HEK293 (cell line): ENCODE data around the gene SRD5A1.
A peak's percentile ranks its signal among the peaks of the same experiment; 100 is the strongest.

Experiments
- CTCF ChIA-PET: fragments of 350-600 bp; formaldehyde crosslinking; extraction: SDS; loops from one replicate; lab custom pipeline; 2021; ENCODE audit warnings: antibody characterized with exemption; lab: Yijun Ruan, JAX
- POLR2A ChIA-PET: fragments of 300-600 bp; formaldehyde crosslinking; extraction: SDS; loops from one replicate; lab custom pipeline; 2020; ENCODE audit warnings: antibody characterized with exemption, inconsistent platforms; lab: Yijun Ruan, JAX
- H3K27ac ChIP-seq: fragments of 200-500 bp; sonication (Bioruptor generic); 2 replicates; pipeline ENCODE4 v1.5.1; 2014; ENCODE audit warnings: low read depth, low read length, control low read depth, inconsistent platforms; ENCODE audit errors: extremely low read depth
- H3K36me3 ChIP-seq, 2 experiments: fragments of 200-500 bp in 1 of 2; sonication (Bioruptor generic) in 1 of 2; 1 replicate in 1 of 2; 2 replicates in 1 of 2; pipeline ENCODE4 v1.5.1; 2014 to 2017; ENCODE audit warnings: inconsistent platforms in 2 of 2, low read length in 2 of 2; ENCODE audit not compliant: control insufficient read depth in 2 of 2, insufficient read depth in 1 of 2
- H3K4me1 ChIP-seq: fragments of 200-500 bp; sonication (Bioruptor generic); 2 replicates; pipeline ENCODE4 v1.5.1; 2014; ENCODE audit warnings: mild to moderate bottlenecking, low read length, inconsistent platforms; ENCODE audit not compliant: control insufficient read depth, insufficient read depth
- H3K4me3 ChIP-seq: 2 replicates; pipeline ENCODE4 v1.5.1; 2011; ENCODE audit warnings: low read depth, mild to moderate bottlenecking, control low read depth, low read length, moderate library complexity
- H3K9me3 ChIP-seq: fragments of 200-500 bp; sonication (Bioruptor generic); 2 replicates; pipeline ENCODE4 v1.5.1; 2014; ENCODE audit warnings: low read depth, low read length, inconsistent platforms; ENCODE audit not compliant: control insufficient read depth, insufficient read depth
- GLI2 ChIP-seq: fragments of 450-650 bp; formaldehyde crosslinking; IDR thresholded peaks from 2 replicates; pipeline ENCODE4; 2017; ENCODE audit warnings: missing biosample characterization, missing genetic modification characterization, low read depth, borderline replicate concordance
- KLF10 ChIP-seq: fragments of 450-650 bp; IDR thresholded peaks from 2 replicates; pipeline ENCODE4 v1.5.1; 2018; ENCODE audit warnings: missing biosample characterization, mild to moderate bottlenecking, missing genetic modification characterization
- PBX3 ChIP-seq: sonication (generic); formaldehyde crosslinking; IDR thresholded peaks from 2 replicates; pipeline ENCODE4 v1.8.1; 2022; ENCODE audit warnings: mild to moderate bottlenecking, moderate library complexity, missing genetic modification reagents
- PRDM10 ChIP-seq: fragments of 450-650 bp; formaldehyde crosslinking; IDR thresholded peaks from 2 replicates; pipeline ENCODE4 v1.5.1; 2016; ENCODE audit warnings: missing biosample characterization, missing genetic modification characterization
- PRDM6 ChIP-seq: fragments of 450-650 bp; formaldehyde crosslinking; IDR thresholded peaks from 2 replicates; pipeline ENCODE4 v1.5.1; 2017; ENCODE audit warnings: missing biosample characterization, missing genetic modification characterization
- REST ChIP-seq: fragments of 450-650 bp; formaldehyde crosslinking; IDR thresholded peaks from 2 replicates; pipeline ENCODE4 v1.5.1; 2016; ENCODE audit warnings: missing biosample characterization, missing genetic modification characterization
- SP2 ChIP-seq: fragments of 450-650 bp; formaldehyde crosslinking; IDR thresholded peaks from 2 replicates; pipeline ENCODE4 v1.5.1; 2016; ENCODE audit warnings: missing biosample characterization, missing genetic modification characterization
- ZBTB11 ChIP-seq: fragments of 450-650 bp; formaldehyde crosslinking; conservative IDR thresholded peaks from 2 replicates; pipeline ENCODE4 v1.5.1; 2016; ENCODE audit warnings: low read depth, missing biosample characterization, missing genetic modification characterization
- ZFP3 ChIP-seq: fragments of 450-650 bp; formaldehyde crosslinking; IDR thresholded peaks from 2 replicates; pipeline ENCODE4 v1.5.1; 2016; ENCODE audit warnings: low read depth, missing biosample characterization, missing genetic modification characterization
- ZFP41 ChIP-seq: fragments of 450-650 bp; formaldehyde crosslinking; IDR thresholded peaks from 2 replicates; pipeline ENCODE4 v1.5.1; 2016; ENCODE audit warnings: missing biosample characterization, missing genetic modification characterization, borderline replicate concordance
- ZNF16 ChIP-seq: fragments of 450-650 bp; formaldehyde crosslinking; IDR thresholded peaks from 2 replicates; pipeline ENCODE4 v1.5.1; 2016; ENCODE audit warnings: low read depth, missing biosample characterization, missing genetic modification characterization
- ZNF248 ChIP-seq: fragments of 450-650 bp; formaldehyde crosslinking; IDR thresholded peaks from 2 replicates; pipeline ENCODE4 v1.5.1; 2017; ENCODE audit warnings: missing biosample characterization, missing genetic modification characterization
- ZNF302 ChIP-seq: fragments of 450-650 bp; formaldehyde crosslinking; IDR thresholded peaks from 2 replicates; pipeline ENCODE4 v1.5.1; 2016; ENCODE audit warnings: missing biosample characterization, missing genetic modification characterization, low read depth
- ZNF529 ChIP-seq: fragments of 450-650 bp; formaldehyde crosslinking; IDR thresholded peaks from 2 replicates; pipeline ENCODE4 v1.5.1; 2017; ENCODE audit warnings: missing genetic modification characterization, missing biosample characterization; ENCODE audit not compliant: insufficient replicate concordance
- ZSCAN16 ChIP-seq: fragments of 450-650 bp; formaldehyde crosslinking; IDR thresholded peaks from 2 replicates; pipeline ENCODE4 v1.5.1; 2016; ENCODE audit warnings: missing biosample characterization, missing genetic modification characterization

SRD5A1 gene

DNA sequence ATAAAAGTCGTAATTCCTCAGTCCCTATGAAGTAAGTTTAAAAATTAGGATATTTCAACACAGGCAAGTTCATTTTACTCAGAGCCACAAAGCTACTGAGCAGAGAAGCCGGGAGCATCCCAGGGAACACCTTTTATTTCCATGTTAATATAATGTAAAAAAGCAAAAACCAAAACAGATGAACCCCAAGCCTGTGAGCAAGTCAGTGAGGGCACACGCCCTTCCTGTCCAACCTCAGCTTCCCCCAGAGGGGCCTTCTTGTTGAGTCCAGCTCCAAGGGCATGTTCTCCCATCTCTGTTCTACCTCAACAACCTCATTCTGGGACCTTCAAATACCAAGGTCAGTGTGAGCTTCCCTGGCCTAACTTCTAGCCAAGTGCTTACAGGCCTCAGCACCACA lies 25.2 kb upstream of the SRD5A1 start (continued):
- no peak for TF ChIP-seq PRDM10 (tag by site-specific recombination)
- TF ChIP-seq PBX3 (CRISPR knock-in tag) = no peak

DNA sequence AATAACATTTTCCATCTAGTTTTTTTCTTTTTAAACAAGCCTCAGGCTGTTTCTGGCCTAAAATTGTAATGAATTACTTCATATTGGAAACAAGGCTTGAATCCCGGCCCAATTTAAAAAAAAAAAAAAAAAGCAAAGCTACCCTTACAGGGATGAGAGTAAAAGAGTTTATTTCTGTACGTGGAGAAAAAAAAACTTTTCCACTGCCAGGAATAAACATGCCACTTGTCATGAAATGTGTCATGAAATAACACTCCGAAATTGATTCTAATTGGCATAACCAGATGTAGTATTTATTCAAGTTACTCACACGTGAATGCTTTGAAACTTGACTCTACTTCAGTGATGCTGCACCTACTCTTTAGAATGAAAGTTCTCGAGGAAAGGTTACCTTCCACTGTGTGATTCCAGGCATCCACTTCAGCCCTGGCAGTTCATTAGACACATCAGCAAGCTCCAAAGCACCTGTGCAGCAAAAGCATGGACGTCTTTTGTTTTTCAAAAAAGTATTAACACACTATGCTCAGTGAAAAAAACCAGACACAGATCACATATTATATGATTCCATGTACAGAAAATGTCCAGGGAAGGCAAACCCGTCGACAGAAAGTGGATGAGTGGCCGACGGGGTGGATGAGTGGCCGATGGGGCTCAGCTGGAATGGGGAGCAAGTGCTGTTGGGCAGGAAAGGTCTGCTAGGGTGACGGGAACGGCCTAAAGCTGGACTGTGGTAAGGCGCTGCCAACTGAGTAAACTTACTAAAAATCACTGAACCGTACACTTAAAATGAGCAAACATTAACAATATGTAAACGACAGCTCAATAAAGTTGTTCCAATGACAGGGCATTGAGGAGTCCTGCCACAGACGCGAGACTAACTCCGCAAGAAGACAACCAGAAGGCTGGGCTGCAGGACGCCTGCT lies 21.6 kb upstream of the SRD5A1 start:
- no peaks in the 10 kb centered on the region for H3K4me1 ChIP-seq
- peaks cover 74 to 97% of the 10 kb centered on the region in 2 experiments for H3K36me3 ChIP-seq
- H3K9me3 ChIP-seq = no peaks in the 10 kb centered on the region
- no peak overlapping the region for H3K27ac ChIP-seq
- 0 out of 2 replicates have a peak, but pooled peaks have one; percentile 10 for TF ChIP-seq GLI2 (tag by site-specific recombination)
- 0 out of 2 replicates have a peak, but pooled peaks have one; percentile 25 for TF ChIP-seq PRDM6 (tag by site-specific recombination)
- TF ChIP-seq ZNF302 = no peak
- POLR2A ChIA-PET = no interaction called here
- CTCF ChIA-PET = interaction anchor here (0.6 kb wide), 1 partner anchor 319 kb away, joined by 3 read pairs; no protein-coding TSS in a partner anchor
- no peak overlapping the region for H3K4me3 ChIP-seq

GRCh38 chr5:6615034-6615815 lies 18.0 kb upstream of the SRD5A1 start:
- ChIA-PET POLR2A (interaction anchor here (1.2 kb wide), 1 partner anchor 18 kb away, joined by 3 read pairs; the partner anchor contains the start of genes NSUN2 and SRD5A1), CTCF (no interaction called here)
- no peak overlapping the region for H3K27ac ChIP-seq
- TF ChIP-seq ZBTB11 (tag by site-specific recombination) (no peak), ZNF529 (no peak), REST (tag by site-specific recombination) (no peak), ZSCAN16 (tag by site-specific recombination) (no peak), ZFP3 (tag by site-specific recombination) (no peak), KLF10 (no peak), ZNF16 (tag by site-specific recombination) (no peak), ZFP41 (tag by site-specific recombination) (no peak), SP2 (no peak), ZNF248 (tag by site-specific recombination) (no peak)

More at GRCh38 chr5:6615034-6615815, 18.0 kb upstream of the SRD5A1 start:
- Histone ChIP-seq H3K4me1 (no peaks in the 10 kb centered on the region), H3K36me3 (peaks cover 85 to 94% of the 10 kb centered on the region in 2 experiments), H3K9me3 (no peaks in the 10 kb centered on the region), H3K4me3 (no peak overlapping the region)
